Embryonic facial prominence (tissue), 1 donor: ENCODE measurements around the gene FSIP1.

Source experiments
- DNase-seq: peaks from one replicate; pipeline ENCODE4 v3.0.0-alpha.2; 2016; ENCODE audit errors: extremely low spot score

Gene FSIP1

DNA sequence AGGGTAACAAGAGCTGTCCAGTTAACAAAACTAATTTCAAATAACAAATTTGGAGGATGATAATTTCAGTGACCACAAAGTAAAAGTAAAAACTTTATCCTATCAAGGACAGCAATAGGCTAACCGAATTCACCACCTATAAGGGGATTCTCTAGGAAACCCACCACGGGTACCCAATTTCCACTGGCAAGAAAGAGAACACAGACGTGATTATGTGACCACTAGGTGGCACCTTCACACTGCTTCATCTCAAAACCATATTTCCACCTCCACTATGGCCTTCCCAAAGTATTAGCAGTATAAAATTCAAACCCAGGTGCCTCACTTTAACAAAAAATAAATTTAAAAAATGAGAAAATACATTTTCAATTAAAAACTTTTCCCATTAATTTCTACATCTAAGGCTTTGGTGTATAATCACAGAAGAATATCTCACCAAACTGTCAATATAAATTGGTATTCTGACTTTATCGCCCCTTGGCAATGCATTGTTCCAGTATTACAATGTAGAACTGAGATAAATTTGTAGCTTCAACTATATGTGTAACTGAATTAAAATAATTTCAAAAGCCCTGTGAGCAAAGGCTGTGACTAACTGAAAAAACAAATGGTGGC is 96.5 kb downstream of the FSIP1 start:
- peak; percentile 61 for DNase-seq

DNA sequence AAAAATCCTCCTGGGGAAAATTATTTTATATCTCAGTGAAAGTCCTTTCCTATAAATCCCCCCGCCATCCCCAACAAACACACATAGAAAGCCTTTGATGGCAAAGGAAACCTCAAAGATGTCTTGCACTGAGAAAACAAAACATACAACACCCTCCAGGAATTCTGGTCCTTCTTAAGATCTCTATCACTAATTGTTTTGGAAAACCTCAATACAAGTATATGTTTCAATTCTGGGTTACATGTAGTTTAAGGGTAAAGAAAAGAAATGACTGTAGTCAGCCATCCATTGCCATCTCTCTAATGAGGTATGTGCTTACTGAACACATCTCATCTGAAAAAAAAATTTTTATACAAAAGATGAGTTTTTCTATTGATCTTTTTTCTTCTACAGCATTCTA is 97.3 kb downstream of the FSIP1 start:
- DNase-seq, result no peak

DNA sequence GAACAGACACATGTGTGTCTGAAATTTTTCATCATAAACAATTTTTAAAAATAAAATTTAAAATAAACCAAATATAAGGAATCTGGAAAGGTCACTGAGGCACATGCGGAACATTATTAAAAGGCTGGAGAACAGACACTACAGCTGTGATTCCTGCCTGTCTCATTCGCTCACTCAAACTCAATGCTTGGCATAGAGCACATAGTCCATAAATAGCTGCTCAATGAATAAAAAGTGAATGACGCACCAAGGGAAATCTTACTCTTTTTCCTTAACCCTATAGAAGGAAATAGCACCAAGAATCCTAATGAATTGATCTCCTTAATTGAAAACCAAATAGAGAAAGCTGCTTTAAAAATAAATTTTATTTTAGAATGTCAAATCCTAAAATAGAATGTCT is 98.4 kb downstream of the FSIP1 start:
- no peak for DNase-seq

DNA sequence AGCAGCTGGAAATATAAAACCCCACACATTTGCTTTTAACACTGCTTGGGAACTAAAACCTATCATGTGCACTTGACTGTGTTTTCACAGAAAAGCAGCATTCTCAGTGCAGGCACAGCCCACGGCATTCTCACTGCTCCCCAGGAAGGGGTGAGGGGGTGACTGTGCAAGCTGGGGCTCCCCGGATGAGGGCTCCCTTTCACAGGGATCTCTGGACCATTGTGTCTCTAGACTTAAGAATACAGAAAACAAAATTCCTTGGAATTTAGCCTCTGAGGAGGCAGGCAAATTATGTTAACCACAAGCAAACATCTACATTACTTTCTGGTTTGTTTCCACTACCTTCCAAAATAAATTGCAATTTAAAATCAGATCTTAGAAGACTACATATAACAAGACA is 100.3 kb downstream of the FSIP1 start:
- no peak for DNase-seq

GRCh38 chr15:39680868-39681267 is 101.8 kb downstream of the FSIP1 start:
- DNase-seq, result no peak

DNA sequence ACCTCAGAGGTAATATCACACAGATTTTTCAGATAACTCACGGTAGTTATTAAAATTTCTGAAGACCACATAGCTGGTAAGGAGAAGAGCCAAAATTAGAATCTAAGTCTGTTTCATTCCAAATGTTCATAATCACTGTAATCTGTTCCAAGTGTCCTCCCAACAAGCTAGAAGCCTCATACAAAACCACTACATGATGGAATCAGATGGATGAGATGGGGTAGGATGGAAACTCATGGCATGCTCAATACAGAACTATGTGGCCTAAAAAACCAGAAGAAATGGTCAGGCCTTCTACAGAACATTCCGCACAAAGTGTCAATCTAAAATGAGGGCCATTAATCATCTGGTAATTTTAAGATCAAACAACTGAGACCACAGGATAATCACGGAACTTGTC is 110.0 kb downstream of the FSIP1 start:
- DNase-seq, result no peak

GRCh38 chr15:39672184-39672583 is 110.5 kb downstream of the FSIP1 start:
- no peak for DNase-seq

- DNase-seq, result no peak
Observed at GRCh38 chr15:39670687-39671086, 112.0 kb downstream of the FSIP1 start.

- no peak for DNase-seq
Observed at GRCh38 chr15:39669661-39670060, 113.0 kb downstream of the FSIP1 start.

DNA sequence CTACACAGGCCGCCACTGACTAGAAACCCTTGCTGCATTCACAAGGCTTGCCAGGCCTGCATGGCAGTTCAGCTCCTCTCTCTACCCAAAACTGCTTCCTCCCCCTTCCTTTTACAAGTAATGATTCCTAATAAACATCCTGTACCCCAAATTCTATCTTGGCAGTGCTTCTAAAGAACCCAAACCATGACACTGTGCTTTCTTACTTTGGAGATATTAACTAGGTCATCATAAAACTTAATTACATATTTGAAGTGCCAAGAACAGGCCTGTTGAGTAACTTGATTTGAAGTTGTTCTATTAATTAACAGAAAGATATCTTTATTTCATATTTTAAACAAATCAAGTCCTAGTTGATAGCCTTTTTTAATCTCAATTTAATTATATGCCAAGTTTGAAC is 113.4 kb downstream of the FSIP1 start:
- no peak for DNase-seq

GRCh38 chr15:39668457-39668856 is 114.2 kb downstream of the FSIP1 start:
- no peak for DNase-seq

- no peak for DNase-seq
Observed at GRCh38 chr15:39667382-39668127, 115.1 kb downstream of the FSIP1 start.

DNA sequence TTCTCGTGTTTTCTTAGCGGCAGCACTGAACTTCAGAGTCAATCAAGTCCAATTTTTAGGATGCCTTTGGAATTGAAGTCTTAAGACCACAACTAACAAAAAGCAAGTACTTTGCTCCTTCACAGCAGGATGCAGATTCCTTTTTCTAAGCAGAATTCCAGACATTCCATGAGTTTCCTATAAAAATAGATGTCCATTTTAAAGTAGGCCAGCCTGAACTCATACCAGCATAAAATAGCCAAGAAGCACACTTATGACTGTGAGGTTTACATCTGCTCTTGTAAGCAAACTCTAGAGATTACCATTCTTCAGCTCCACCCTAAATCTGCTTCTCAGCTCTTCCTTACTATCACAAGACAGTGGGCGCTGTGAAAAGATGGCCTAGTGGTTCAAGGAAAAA is 116.0 kb downstream of the FSIP1 start:
- no peak for DNase-seq

GRCh38 chr15:39665629-39666250 is 116.9 kb downstream of the FSIP1 start:
- DNase-seq, result no peak

GRCh38 chr15:39663704-39664250 is 118.9 kb downstream of the FSIP1 start:
- DNase-seq, result no peak

GRCh38 chr15:39661776-39662175 is 120.9 kb downstream of the FSIP1 start:
- no peak for DNase-seq

- no peak for DNase-seq
Observed at GRCh38 chr15:39658740-39659139, 123.9 kb downstream of the FSIP1 start.

GRCh38 chr15:39657668-39658067 is 125.0 kb downstream of the FSIP1 start:
- DNase-seq, result no peak

GRCh38 chr15:39657181-39657580 is 125.5 kb downstream of the FSIP1 start:
- DNase-seq, result no peak

GRCh38 chr15:39654304-39654703 is 128.3 kb downstream of the FSIP1 start:
- DNase-seq, result no peak

DNA sequence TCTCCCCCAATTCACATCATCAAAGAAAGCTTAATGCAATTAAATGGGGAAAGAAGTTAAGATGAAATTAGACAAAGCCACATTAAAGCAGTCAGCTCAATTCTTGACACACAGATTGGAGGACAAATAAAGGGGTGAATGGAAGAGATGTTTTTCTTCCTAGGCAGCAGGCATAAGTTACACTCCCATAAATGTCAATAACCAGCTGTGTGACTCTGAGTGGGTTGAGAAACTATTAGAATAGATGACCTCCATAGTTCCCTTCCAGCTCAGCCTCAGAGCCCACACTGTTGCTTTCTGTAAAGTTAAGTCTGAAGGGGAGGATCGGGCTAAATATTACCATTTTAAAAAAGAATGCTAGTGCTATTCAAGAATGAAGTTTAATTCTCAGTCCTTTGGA is 130.8 kb downstream of the FSIP1 start:
- DNase-seq, result no peak

DNA sequence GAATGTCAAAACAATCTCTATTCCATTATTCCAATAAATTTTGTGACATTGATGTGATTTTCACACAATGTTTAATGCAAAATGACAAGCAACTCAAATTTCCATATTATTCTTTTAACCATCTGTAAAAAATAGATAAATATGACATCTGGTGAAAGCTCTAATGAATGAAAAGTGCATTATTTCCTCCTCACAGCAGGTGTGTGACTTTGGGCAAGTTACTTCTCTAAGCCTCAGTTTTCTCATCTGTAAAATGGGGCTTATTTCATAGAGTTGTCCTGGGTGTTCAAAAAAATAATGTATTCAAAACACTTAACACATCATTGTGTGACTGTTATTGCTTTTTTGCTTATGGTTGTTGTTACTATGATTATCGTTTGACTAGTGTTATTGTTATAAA is 131.3 kb downstream of the FSIP1 start:
- no peak for DNase-seq

- no peak for DNase-seq
Observed at GRCh38 chr15:39649757-39650156, 132.9 kb downstream of the FSIP1 start.
